HG02642 (cell line): ENCODE results near the gene CHCHD3.
A peak's percentile ranks its signal among the peaks of the same experiment; 100 is the strongest.

Experiments
- ATAC-seq: cut with Tn5 transposase; IDR thresholded peaks from one replicate; pipeline ENCODE4 v1.9.1; 2021; ENCODE audit warnings: mild to moderate bottlenecking; ENCODE audit not compliant: unreplicated experiment, poor library complexity

The CHCHD3 gene

GRCh38 chr7:132878204-132878919 lies 203.5 kb downstream of the CHCHD3 start:
- no peak for ATAC-seq

DNA sequence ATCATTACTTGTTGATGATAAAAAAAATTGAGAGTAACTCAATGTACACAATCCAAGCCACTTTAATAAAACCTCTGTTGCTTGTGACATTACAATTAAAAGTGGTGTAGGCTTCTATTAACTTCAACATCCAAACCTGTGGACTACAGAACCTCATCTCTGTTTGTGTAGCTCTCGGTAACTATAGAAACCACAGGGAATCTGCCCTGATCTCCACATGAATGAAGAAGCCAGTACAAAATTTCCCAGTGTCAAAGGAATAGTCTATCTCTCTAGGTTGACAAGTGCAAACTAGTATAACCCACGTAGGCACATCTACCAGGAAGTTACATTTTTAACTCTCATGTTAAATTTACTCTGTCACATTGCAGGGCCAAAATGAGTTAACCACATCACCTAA lies 204.3 kb downstream of the CHCHD3 start:
- ATAC-seq, result no peak

DNA sequence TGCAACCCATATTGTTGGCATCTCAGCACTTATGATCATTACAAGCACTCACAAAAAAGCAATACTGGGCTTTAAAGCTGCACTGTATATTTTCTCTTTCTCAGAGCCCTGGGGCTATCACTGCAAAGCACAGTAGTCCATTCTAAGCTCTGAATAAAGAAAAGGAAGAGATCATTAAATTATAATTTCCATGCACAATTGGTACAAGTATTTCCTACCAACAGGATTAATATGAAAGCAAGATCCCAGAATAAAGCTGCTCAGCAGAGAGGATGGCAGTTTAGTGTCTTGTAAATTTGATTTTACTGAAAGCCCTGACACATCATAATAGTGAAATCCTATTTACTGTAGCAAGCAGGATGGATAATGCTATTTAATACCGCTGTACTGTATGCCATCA lies 205.3 kb downstream of the CHCHD3 start:
- ATAC-seq, result no peak

GRCh38 chr7:132872034-132872433 lies 209.9 kb downstream of the CHCHD3 start:
- no peak for ATAC-seq

- peak; percentile 73 for ATAC-seq
Measured at GRCh38 chr7:132871419-132871818, 210.5 kb downstream of the CHCHD3 start.

GRCh38 chr7:132869166-132869861 lies 212.6 kb downstream of the CHCHD3 start:
- no peak for ATAC-seq

- ATAC-seq, result no peak
Measured at GRCh38 chr7:132866551-132866950, 215.3 kb downstream of the CHCHD3 start.

DNA sequence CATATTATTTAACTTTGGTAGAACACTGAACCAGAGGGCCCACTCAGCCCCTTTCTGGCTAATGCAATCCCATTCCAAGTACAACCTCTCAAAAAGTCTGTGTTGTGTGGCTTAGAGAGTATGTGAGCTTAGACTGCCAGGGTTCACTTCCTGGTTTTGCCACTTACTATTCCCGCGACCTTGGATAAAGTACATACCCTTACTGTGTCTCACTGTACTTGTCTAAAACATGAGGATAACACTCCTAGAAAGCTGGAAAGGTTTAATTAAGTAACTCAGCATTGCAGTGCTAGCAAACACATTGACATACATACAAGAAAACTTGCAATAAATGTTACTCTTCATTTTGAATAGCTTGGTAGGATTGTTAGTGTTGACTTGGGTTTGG lies 215.8 kb downstream of the CHCHD3 start:
- ATAC-seq, result no peak

- no peak for ATAC-seq
Measured at GRCh38 chr7:132865366-132866143, 216.3 kb downstream of the CHCHD3 start.

- no peak for ATAC-seq
Measured at GRCh38 chr7:132861940-132862554, 219.8 kb downstream of the CHCHD3 start.

- no peak for ATAC-seq
Measured at GRCh38 chr7:132861424-132861823, 220.5 kb downstream of the CHCHD3 start.

DNA sequence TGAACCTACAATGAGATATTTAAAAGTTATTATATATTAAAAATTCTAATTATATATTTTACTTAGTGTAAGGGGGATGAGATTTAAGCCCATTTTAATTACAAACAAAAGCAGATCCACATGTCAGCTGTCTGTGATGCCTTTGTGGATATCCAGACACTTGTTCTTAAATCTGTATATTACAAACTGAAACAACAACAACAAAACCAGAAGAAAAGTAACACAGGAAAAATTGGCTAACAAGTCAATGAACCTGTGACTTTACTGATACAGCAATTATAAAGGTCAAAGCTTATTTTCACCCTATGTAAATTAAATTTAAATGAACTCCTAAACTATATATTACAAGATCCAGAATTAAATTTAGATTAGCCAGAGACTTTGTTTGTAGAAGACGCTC lies 222.7 kb downstream of the CHCHD3 start:
- ATAC-seq, result no peak

DNA sequence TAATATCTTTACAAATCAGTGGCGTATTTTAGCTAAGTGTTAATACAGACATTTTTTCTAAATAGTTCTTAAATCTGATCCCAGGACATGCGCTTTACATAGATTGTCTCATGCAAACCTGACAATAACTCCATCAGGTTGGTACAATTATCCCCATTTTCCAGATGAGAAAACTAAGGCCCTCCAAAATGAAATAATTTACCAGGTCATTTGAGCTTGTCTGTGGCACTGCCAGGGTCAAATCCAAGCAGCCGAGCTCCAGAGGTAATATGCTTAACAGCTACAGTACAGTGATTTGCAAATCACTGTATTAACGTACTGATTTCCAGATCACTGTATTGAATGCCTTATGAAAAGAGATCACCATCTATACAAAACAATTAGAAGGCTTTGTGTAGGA lies 223.1 kb downstream of the CHCHD3 start:
- ATAC-seq, result no peak

- no peak for ATAC-seq
Measured at GRCh38 chr7:132858251-132858650, 223.6 kb downstream of the CHCHD3 start.

- no peak for ATAC-seq
Measured at GRCh38 chr7:132857703-132858102, 224.2 kb downstream of the CHCHD3 start.

DNA sequence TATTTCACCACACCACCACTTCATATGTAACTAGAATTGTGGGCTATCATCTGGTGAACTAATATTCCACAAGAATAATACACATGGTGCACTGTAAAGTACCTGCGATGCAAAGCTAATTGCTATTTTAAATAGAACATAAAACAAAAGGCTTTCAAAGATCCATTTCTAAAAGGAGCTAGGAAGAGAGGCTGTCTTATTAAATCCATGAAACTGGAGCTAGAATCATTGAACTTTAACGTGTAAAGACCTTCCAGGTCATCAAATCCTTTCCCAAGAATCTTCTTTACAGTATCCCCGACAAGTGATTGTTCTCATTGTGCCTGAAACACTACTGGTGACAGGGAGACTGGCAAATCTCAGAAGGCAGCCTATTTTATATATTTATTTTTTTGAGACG lies 224.9 kb downstream of the CHCHD3 start:
- no peak for ATAC-seq

DNA sequence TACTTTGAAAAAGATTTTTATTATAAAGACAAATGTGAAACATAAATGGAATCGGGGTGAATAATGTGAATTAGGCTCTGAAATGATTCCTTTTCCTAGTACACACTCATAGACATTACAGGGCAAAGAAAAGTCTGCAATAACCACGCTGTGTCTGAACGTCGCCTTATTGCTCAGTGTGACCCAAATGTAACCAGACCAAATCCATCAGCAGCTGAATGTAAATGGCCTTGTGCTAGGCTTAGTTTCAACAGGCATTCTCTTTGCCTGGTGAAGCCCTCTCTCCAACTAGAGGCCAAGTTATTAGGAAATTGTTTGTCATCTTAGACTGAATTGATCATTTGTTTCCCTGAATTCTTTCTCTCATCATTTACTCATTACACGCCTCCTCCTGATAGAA lies 225.5 kb downstream of the CHCHD3 start:
- no peak for ATAC-seq

- ATAC-seq, result no peak
Measured at GRCh38 chr7:132855901-132856300, 226.0 kb downstream of the CHCHD3 start.

- no peak for ATAC-seq
Measured at GRCh38 chr7:132854238-132854637, 227.7 kb downstream of the CHCHD3 start.

- ATAC-seq, result no peak
Measured at GRCh38 chr7:132847376-132847775, 234.5 kb downstream of the CHCHD3 start.

DNA sequence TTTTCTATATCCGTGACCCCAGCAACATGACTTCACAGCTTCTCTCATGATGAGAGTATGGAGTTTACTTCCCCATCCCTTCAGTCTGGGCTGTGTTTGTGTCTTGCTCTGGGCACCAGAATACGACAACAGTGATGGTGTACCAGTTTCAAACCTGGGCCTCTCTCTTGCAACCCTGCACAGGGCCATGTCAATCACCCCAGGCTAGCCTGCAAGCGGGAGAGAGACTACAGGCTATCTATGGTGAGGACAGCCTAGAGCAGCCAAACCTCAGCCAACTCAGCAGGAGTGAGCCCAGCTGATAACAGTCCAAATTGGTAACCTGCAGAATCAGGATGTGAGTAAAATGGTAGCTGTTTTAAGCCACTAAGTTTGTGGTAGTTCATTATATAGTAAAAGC lies 235.8 kb downstream of the CHCHD3 start:
- no peak for ATAC-seq
